ENCODE results near the gene IGSF21. TPM values are rescaled to one million over a fixed set of nuclear protein-coding genes. Genes with fewer than 3 reads are reported as not detected.

Gene IGSF21
- total RNA-seq, 5 donors from 2014 or later (not counting 1 experiment from before 2014, with no cell fraction given): not detected

- Histone ChIP-seq H3K36me3 (ENCODE audit: control insufficient read depth in 2 of 2, extremely low read depth in 1 of 2, insufficient read depth in 1 of 2, low read length in 1 of 2) (no peaks in the 10 kb centered on the region), H3K9me3 (no peaks in the 10 kb centered on the region), H3K27me3 (replicated peaks in 1 of 2; ENCODE audit: control insufficient read depth in 2 of 2, extremely low read depth in 1 of 2, insufficient read depth in 2 of 2, low read length in 1 of 2) (peaks cover 0 to 29% of the 10 kb centered on the region in 2 experiments), H3K4me3 (ENCODE audit: control insufficient read depth in 1 of 2, extremely low read depth in 1 of 2, low read length in 1 of 2) (no peak overlapping the region), H3K27ac (ENCODE audit: low read length) (no peak overlapping the region), H3K4me1 (ENCODE audit: control insufficient read depth in 1 of 2, extremely low read depth in 1 of 2, insufficient read depth in 2 of 2, low read length in 2 of 2) (no peaks in the 10 kb centered on the region)
- 85% methylated on average over 4 of the region's 13 CpGs for WGBS (ENCODE audit: insufficient coverage)
- Mint-ChIP-seq H3K4me1 (no peaks in the 10 kb centered on the region), H3K36me3 (no peaks in the 10 kb centered on the region), H3K27me3 (peaks cover 9 to 14% of the 10 kb centered on the region in 2 donors), H3K27ac (no peak overlapping the region), H3K9me3 (no peaks in the 10 kb centered on the region), H3K4me3 (no peak overlapping the region)
- CTCF ChIA-PET: no interaction called here
- DNase-seq: no peak
- POLR2A ChIA-PET: no interaction called here
- no peak for ATAC-seq (replicated peaks in 1 of 4)
Measured at GRCh38 chr1:18155881-18156385, 48.3 kb downstream of the IGSF21 start.

GRCh38 chr1:18157352-18157751 is 49.8 kb downstream of the IGSF21 start:
- no peaks in the 10 kb centered on the region for H3K9me3 Mint-ChIP-seq
- no peak overlapping the region for H3K4me3 ChIP-seq (ENCODE audit: control insufficient read depth in 1 of 2, extremely low read depth in 1 of 2, low read length in 1 of 2)
- WGBS (ENCODE audit: insufficient coverage): 80% methylated on average over 5 of the region's 10 CpGs
- H3K4me3 Mint-ChIP-seq: no peak overlapping the region
- H3K4me1 Mint-ChIP-seq: no peaks in the 10 kb centered on the region
- peaks cover 9 to 14% of the 10 kb centered on the region in 2 donors for H3K27me3 Mint-ChIP-seq
- ChIA-PET CTCF (no interaction called here), POLR2A (no interaction called here)
- DNase-seq (no peak), ATAC-seq (replicated peaks in 1 of 4) (no peak)
- no peak overlapping the region for H3K27ac Mint-ChIP-seq
- no peak overlapping the region for H3K27ac ChIP-seq (ENCODE audit: low read length)
- no peaks in the 10 kb centered on the region for H3K36me3 ChIP-seq (ENCODE audit: control insufficient read depth in 2 of 2, extremely low read depth in 1 of 2, insufficient read depth in 1 of 2, low read length in 1 of 2)
- peaks cover 0 to 33% of the 10 kb centered on the region in 2 experiments for H3K27me3 ChIP-seq (replicated peaks in 1 of 2; ENCODE audit: control insufficient read depth in 2 of 2, extremely low read depth in 1 of 2, insufficient read depth in 2 of 2, low read length in 1 of 2)
- no peaks in the 10 kb centered on the region for H3K9me3 ChIP-seq
- H3K36me3 Mint-ChIP-seq: no peaks in the 10 kb centered on the region
- no peaks in the 10 kb centered on the region for H3K4me1 ChIP-seq (ENCODE audit: control insufficient read depth in 1 of 2, extremely low read depth in 1 of 2, insufficient read depth in 2 of 2, low read length in 2 of 2)

GRCh38 chr1:18157968-18158367 is 50.4 kb downstream of the IGSF21 start:
- no peak overlapping the region for H3K27ac Mint-ChIP-seq
- H3K27me3 Mint-ChIP-seq: peaks cover 15 to 18% of the 10 kb centered on the region in 2 donors
- no peak overlapping the region for H3K4me3 Mint-ChIP-seq
- H3K36me3 ChIP-seq (ENCODE audit: control insufficient read depth in 2 of 2, extremely low read depth in 1 of 2, insufficient read depth in 1 of 2, low read length in 1 of 2): no peaks in the 10 kb centered on the region
- no peak overlapping the region for H3K4me3 ChIP-seq (ENCODE audit: control insufficient read depth in 1 of 2, extremely low read depth in 1 of 2, low read length in 1 of 2)
- ATAC-seq (replicated peaks in 1 of 4): no peak
- WGBS (ENCODE audit: insufficient coverage): 84% methylated on average over 6 of the region's 7 CpGs
- H3K36me3 Mint-ChIP-seq: no peaks in the 10 kb centered on the region
- DNase-seq: no peak
- ChIA-PET CTCF (no interaction called here), POLR2A (no interaction called here)
- H3K27ac ChIP-seq (ENCODE audit: low read length): no peak overlapping the region
- H3K9me3 Mint-ChIP-seq: no peaks in the 10 kb centered on the region
- no peaks in the 10 kb centered on the region for H3K4me1 ChIP-seq (ENCODE audit: control insufficient read depth in 1 of 2, extremely low read depth in 1 of 2, insufficient read depth in 2 of 2, low read length in 2 of 2)
- peaks cover 0 to 33% of the 10 kb centered on the region in 2 experiments for H3K27me3 ChIP-seq (replicated peaks in 1 of 2; ENCODE audit: control insufficient read depth in 2 of 2, extremely low read depth in 1 of 2, insufficient read depth in 2 of 2, low read length in 1 of 2)
- no peaks in the 10 kb centered on the region for H3K4me1 Mint-ChIP-seq
- H3K9me3 ChIP-seq: no peaks in the 10 kb centered on the region

GRCh38 chr1:18158714-18159113 is 51.1 kb downstream of the IGSF21 start:
- H3K36me3 ChIP-seq (ENCODE audit: control insufficient read depth in 2 of 2, extremely low read depth in 1 of 2, insufficient read depth in 1 of 2, low read length in 1 of 2): no peaks in the 10 kb centered on the region
- ChIA-PET POLR2A (no interaction called here), CTCF (no interaction called here)
- ATAC-seq (replicated peaks in 1 of 4): no peak
- H3K4me1 ChIP-seq (ENCODE audit: control insufficient read depth in 1 of 2, extremely low read depth in 1 of 2, insufficient read depth in 2 of 2, low read length in 2 of 2): no peaks in the 10 kb centered on the region
- Mint-ChIP-seq H3K27me3 (peaks cover 17 to 20% of the 10 kb centered on the region in 2 donors), H3K9me3 (no peaks in the 10 kb centered on the region), H3K36me3 (no peaks in the 10 kb centered on the region), H3K27ac (no peak overlapping the region), H3K4me3 (no peak overlapping the region), H3K4me1 (no peaks in the 10 kb centered on the region)
- no peak overlapping the region for H3K4me3 ChIP-seq (ENCODE audit: control insufficient read depth in 1 of 2, extremely low read depth in 1 of 2, low read length in 1 of 2)
- no peaks in the 10 kb centered on the region for H3K9me3 ChIP-seq
- peaks cover 0 to 36% of the 10 kb centered on the region in 2 experiments for H3K27me3 ChIP-seq (replicated peaks in 1 of 2; ENCODE audit: control insufficient read depth in 2 of 2, extremely low read depth in 1 of 2, insufficient read depth in 2 of 2, low read length in 1 of 2)
- WGBS (ENCODE audit: insufficient coverage): 60% methylated on average over 3 of the region's 5 CpGs
- no peak overlapping the region for H3K27ac ChIP-seq (ENCODE audit: low read length)
- DNase-seq: no peak

- 55% methylated on average over 11 of the region's 13 CpGs for WGBS (ENCODE audit: insufficient coverage)
- peaks cover 20 to 23% of the 10 kb centered on the region in 2 donors for H3K27me3 Mint-ChIP-seq
- no peak overlapping the region for H3K4me3 Mint-ChIP-seq
- Histone ChIP-seq H3K36me3 (ENCODE audit: control insufficient read depth in 2 of 2, extremely low read depth in 1 of 2, insufficient read depth in 1 of 2, low read length in 1 of 2) (no peaks in the 10 kb centered on the region), H3K27ac (ENCODE audit: low read length) (no peak overlapping the region), H3K27me3 (replicated peaks in 1 of 2; ENCODE audit: control insufficient read depth in 2 of 2, extremely low read depth in 1 of 2, insufficient read depth in 2 of 2, low read length in 1 of 2) (peaks cover 0 to 30% of the 10 kb centered on the region in 2 experiments), H3K4me1 (ENCODE audit: control insufficient read depth in 1 of 2, extremely low read depth in 1 of 2, insufficient read depth in 2 of 2, low read length in 2 of 2) (no peaks in the 10 kb centered on the region), H3K9me3 (no peaks in the 10 kb centered on the region), H3K4me3 (ENCODE audit: control insufficient read depth in 1 of 2, extremely low read depth in 1 of 2, low read length in 1 of 2) (no peak overlapping the region)
- no peaks in the 10 kb centered on the region for H3K9me3 Mint-ChIP-seq
- no peaks in the 10 kb centered on the region for H3K36me3 Mint-ChIP-seq
- H3K4me1 Mint-ChIP-seq: no peaks in the 10 kb centered on the region
- ATAC-seq (replicated peaks in 1 of 4) (no peak), DNase-seq (peak in 1 of 35 experiments; percentile 6)
- ChIA-PET CTCF (no interaction called here), POLR2A (no interaction called here)
- no peak overlapping the region for H3K27ac Mint-ChIP-seq
Measured at GRCh38 chr1:18160290-18160942, 52.8 kb downstream of the IGSF21 start.

- no peaks in the 10 kb centered on the region for H3K36me3 ChIP-seq (ENCODE audit: control insufficient read depth in 2 of 2, extremely low read depth in 1 of 2, insufficient read depth in 1 of 2, low read length in 1 of 2)
- no peak for ATAC-seq (replicated peaks in 1 of 4)
- POLR2A ChIA-PET: no interaction called here
- CTCF ChIA-PET: no interaction called here
- no peaks in the 10 kb centered on the region for H3K4me1 ChIP-seq (ENCODE audit: control insufficient read depth in 1 of 2, extremely low read depth in 1 of 2, insufficient read depth in 2 of 2, low read length in 2 of 2)
- peaks cover 0 to 22% of the 10 kb centered on the region in 2 experiments for H3K27me3 ChIP-seq (replicated peaks in 1 of 2; ENCODE audit: control insufficient read depth in 2 of 2, extremely low read depth in 1 of 2, insufficient read depth in 2 of 2, low read length in 1 of 2)
- DNase-seq: no peak
- Mint-ChIP-seq H3K36me3 (no peaks in the 10 kb centered on the region), H3K27me3 (peaks cover 20 to 28% of the 10 kb centered on the region in 2 donors), H3K27ac (no peak overlapping the region), H3K4me1 (no peaks in the 10 kb centered on the region), H3K4me3 (no peak overlapping the region), H3K9me3 (no peaks in the 10 kb centered on the region)
- WGBS (ENCODE audit: insufficient coverage): 85% methylated on average over 6 of the region's 6 CpGs
- H3K9me3 ChIP-seq: no peaks in the 10 kb centered on the region
- no peak overlapping the region for H3K27ac ChIP-seq (ENCODE audit: low read length)
- no peak overlapping the region for H3K4me3 ChIP-seq (ENCODE audit: control insufficient read depth in 1 of 2, extremely low read depth in 1 of 2, low read length in 1 of 2)
Measured at GRCh38 chr1:18161690-18162089, 54.1 kb downstream of the IGSF21 start.

All from T-cell (primary cell).